ENCODE data around the gene DHFR2. TPM values are rescaled to one million over a fixed set of nuclear protein-coding genes. Genes with fewer than 3 reads are reported as not detected.
"Not testable (repeated sequence)": the region's sequence is repeated elsewhere in the genome, so short reads cannot be mapped to it uniquely, and the experiment has no call there.

Gene DHFR2
- total RNA-seq, 1 donor from 2014 or later, result 8.0 TPM

DNA sequence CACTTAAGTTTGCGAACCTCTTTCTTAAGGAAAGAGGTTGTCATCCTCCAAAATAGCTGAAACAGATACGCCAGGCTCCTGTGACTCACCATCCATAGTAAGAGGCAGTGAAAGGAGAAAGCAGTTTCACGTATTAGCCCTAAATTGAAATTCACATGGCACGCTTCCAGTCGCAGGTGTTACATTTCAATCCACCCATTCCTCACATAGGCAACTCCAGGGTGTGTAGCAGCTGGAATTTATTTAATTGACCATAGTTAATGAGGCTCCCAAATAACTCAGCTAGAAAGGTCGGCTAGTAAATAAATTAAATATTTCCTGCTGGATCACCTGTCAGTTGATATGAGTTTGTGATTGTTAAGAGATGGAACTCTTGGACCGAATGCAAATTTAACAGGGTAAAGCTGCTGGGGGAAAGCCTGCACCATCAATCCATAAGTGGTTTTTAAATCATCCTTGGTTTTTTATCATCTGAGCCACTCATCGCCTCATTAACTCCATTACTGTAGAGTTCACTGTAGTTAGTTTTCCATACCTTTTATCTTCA, 19.7 kb upstream of the DHFR2 start:
- Mint-ChIP-seq H3K9me3 (no peaks in the 10 kb centered on the region), H3K36me3 (peaks cover 7% of the 10 kb centered on the region), H3K27ac (no peak overlapping the region), H3K27me3 (no peaks in the 10 kb centered on the region), H3K4me1 (ENCODE audit: unreplicated experiment) (no peaks in the 10 kb centered on the region), H3K4me3 (no peak overlapping the region)
- no peak for DNase-seq (ENCODE audit: extremely low spot score, unreplicated experiment)
- TF ChIP-seq, protein P1, sequence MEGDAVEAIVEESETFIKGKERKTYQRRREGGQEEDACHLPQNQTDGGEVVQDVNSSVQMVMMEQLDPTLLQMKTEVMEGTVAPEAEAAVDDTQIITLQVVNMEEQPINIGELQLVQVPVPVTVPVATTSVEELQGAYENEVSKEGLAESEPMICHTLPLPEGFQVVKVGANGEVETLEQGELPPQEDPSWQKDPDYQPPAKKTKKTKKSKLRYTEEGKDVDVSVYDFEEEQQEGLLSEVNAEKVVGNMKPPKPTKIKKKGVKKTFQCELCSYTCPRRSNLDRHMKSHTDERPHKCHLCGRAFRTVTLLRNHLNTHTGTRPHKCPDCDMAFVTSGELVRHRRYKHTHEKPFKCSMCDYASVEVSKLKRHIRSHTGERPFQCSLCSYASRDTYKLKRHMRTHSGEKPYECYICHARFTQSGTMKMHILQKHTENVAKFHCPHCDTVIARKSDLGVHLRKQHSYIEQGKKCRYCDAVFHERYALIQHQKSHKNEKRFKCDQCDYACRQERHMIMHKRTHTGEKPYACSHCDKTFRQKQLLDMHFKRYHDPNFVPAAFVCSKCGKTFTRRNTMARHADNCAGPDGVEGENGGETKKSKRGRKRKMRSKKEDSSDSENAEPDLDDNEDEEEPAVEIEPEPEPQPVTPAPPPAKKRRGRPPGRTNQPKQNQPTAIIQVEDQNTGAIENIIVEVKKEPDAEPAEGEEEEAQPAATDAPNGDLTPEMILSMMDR (conservative IDR thresholded peaks at IDR 0.05), result no peak

DNA sequence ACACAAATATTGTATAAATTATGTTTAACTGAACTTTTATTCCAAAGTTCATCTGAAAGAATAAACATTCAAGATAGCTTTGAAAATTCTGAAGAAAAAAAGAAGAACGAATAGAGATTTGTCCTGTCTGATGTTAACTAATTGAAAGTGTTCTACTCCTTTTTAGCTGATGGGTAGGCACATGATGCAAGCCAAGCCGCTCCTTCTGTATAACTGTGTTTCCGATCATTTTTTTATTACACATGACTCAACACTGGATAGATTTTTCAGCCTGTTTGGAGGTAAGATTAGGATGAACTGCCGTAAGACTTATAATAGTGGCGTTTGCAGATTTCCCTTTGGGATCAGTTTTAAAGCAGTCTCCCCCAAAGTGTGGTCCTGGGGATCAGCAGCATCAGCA, 19.2 kb upstream of the DHFR2 start:
- no peak for DNase-seq (ENCODE audit: extremely low spot score, unreplicated experiment)
- no peaks in the 10 kb centered on the region for H3K9me3 Mint-ChIP-seq
- no peaks in the 10 kb centered on the region for H3K4me1 Mint-ChIP-seq (ENCODE audit: unreplicated experiment)
- H3K27me3 Mint-ChIP-seq, result no peaks in the 10 kb centered on the region
- no peak overlapping the region for H3K4me3 Mint-ChIP-seq
- no peak overlapping the region for H3K27ac Mint-ChIP-seq
- TF ChIP-seq, protein P1 (conservative IDR thresholded peaks at IDR 0.05), result no peak
- peaks cover 9% of the 10 kb centered on the region for H3K36me3 Mint-ChIP-seq

DNA sequence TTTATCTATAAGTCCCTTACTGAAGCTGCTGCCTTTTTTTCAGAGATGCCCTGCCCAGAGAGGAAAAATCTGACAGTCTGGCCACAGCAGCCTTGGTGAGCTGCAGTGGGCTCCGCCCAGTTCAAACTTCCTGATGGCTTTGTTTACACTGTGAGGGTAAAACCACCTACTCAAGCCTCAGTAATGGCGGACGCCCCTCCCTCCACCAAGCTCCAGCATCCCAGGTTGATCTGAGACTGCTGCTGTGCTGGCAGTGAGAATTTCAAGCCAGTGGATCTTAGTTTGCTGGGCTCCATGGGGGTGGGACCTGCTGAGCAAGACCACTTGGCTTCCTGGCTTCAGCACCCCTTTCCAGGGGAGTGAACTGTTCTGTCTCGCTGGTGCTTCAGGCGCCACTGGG, 17.8 kb upstream of the DHFR2 start:
- peaks cover 12% of the 10 kb centered on the region for H3K36me3 Mint-ChIP-seq
- not testable (repeated sequence) for H3K4me3 Mint-ChIP-seq; H3K27me3 Mint-ChIP-seq; H3K4me1 Mint-ChIP-seq (ENCODE audit: unreplicated experiment); DNase-seq (ENCODE audit: extremely low spot score, unreplicated experiment); H3K9me3 Mint-ChIP-seq; H3K27ac Mint-ChIP-seq

DNA sequence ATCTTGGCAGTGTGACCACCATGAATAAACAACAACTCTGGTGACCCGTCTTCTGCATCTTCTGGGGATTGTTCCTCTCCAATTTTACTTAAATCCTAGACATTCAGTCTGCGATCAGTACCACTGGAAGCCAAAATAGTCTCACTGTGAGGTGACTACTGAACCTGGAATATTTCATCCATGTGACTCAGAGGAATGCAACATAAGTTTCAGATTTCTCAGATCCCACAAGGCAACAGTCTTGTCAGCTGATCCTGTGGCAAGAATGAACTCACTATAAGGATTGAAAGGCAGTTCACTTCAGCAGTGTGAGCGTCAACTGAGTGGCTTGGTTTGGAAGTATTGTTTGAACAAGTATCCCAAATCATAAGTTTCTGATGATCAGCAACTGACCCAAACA, 13.3 kb upstream of the DHFR2 start:
- Mint-ChIP-seq H3K4me1 (ENCODE audit: unreplicated experiment) (no peaks in the 10 kb centered on the region), H3K27ac (no peak overlapping the region), H3K9me3 (no peaks in the 10 kb centered on the region), H3K36me3 (peaks cover 37% of the 10 kb centered on the region), H3K27me3 (no peaks in the 10 kb centered on the region), H3K4me3 (no peak overlapping the region)
- no peak for DNase-seq (ENCODE audit: extremely low spot score, unreplicated experiment)
- TF ChIP-seq, protein P1 (conservative IDR thresholded peaks at IDR 0.05), result no peak

DNA sequence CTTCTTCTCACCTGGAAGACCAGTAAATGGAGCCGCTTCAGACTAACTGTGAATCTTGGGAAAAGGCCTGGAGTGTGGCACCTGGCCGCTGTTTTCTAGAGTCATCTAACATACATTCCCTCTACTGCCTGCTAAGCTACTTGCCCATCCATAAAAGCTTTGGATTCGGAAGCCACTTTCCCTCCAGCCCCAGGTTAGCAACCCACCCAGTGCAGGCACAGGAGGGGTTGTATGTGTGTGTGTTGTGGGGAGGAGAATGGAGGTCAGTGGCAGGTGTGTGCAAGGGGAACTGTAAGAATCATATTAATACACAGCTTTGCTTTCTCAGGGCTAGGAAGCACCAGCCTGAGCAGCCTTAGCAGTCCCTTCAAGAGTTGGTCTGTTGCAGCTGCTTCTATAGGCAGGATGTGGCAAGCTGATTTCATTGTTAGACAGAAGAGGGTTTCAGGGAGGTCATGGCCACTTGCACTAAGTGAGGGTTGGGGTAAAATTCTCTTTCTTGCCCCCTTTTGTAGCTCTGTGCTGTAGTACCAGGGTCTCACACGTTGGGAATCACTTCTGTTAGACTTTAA, 9.1 kb upstream of the DHFR2 start:
- no peaks in the 10 kb centered on the region for H3K27me3 Mint-ChIP-seq
- no peaks in the 10 kb centered on the region for H3K9me3 Mint-ChIP-seq
- no peak overlapping the region for H3K4me3 Mint-ChIP-seq
- no peak overlapping the region for H3K27ac Mint-ChIP-seq
- peaks cover 40% of the 10 kb centered on the region for H3K36me3 Mint-ChIP-seq
- no peak for DNase-seq (ENCODE audit: extremely low spot score, unreplicated experiment)
- peaks cover 7% of the 10 kb centered on the region for H3K4me1 Mint-ChIP-seq (ENCODE audit: unreplicated experiment)
- TF ChIP-seq, protein P1 (conservative IDR thresholded peaks at IDR 0.05), result no peak

DNA sequence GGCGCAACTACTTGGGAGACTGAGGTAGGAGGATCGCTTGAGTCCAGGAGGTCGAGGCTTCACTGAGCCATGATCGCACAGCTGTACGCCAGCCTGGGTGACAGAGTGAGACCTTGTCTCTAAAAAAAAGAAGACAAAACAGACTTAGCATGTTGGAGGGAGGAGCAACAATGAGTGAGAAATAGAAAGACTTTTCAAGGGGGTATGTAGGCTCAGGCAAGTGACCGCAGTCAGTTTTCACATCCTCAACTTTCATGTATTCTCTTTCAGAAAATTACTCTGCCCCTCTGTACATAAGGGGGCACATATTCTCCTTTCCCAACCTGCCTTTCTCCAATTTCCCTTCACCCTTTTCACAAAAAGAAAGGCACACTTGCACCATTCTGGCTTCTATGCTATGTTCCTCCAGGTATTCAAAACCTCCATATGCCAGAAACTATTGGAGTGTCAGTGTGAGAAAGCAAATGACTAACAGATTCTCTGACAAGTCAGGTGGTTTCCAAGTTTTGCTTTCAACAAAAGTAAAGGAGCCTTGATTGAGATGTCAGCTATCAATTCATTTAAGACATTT, 7.7 kb upstream of the DHFR2 start:
- H3K9me3 Mint-ChIP-seq, result no peaks in the 10 kb centered on the region
- no peak overlapping the region for H3K27ac Mint-ChIP-seq
- H3K27me3 Mint-ChIP-seq, result no peaks in the 10 kb centered on the region
- no peak for DNase-seq (ENCODE audit: extremely low spot score, unreplicated experiment)
- no peak overlapping the region for H3K4me3 Mint-ChIP-seq
- H3K36me3 Mint-ChIP-seq, result peaks cover 34% of the 10 kb centered on the region
- TF ChIP-seq, protein P1 (conservative IDR thresholded peaks at IDR 0.05), result no peak
- peaks cover 18% of the 10 kb centered on the region for H3K4me1 Mint-ChIP-seq (ENCODE audit: unreplicated experiment)
